Lower leg skin (tissue), 4 donors: ENCODE data around the gene NDST4. TPM values are rescaled to one million over a fixed set of nuclear protein-coding genes. Genes with fewer than 3 reads are reported as not detected.

Source experiments
- DNase-seq, 2 donors: peaks; one replicate each; pipeline ENCODE4 v3.0.0-alpha.2; 2019; ENCODE audit warnings: low spot score in 2 of 2
- H3K4me3 ChIP-seq: fragments of 200-600 bp; sonication (generic); 2 replicates; pipeline ENCODE4 v1.5.1; 2017; ENCODE audit warnings: mild to moderate bottlenecking, low read depth; ENCODE audit not compliant: poor library complexity, severe bottlenecking
- POLR2A ChIP-seq, 2 donors: fragments of 450-650 bp; IDR thresholded peaks; one replicate each; pipeline ENCODE4 v1.6.1; 2016 to 2017; ENCODE audit warnings: antibody characterized with exemption in 2 of 2, mild to moderate bottlenecking in 1 of 2, moderate library complexity in 1 of 2
- WGBS, 2 donors: methylation state at CpG; one replicate each; pipeline ENCODE4 v1.1.5; 2018; 5-methylcytosine and 5-hydroxymethylcytosine counted together
- intact Hi-C: fragments of 100-400 bp; cut with DNase I; formaldehyde crosslinking; loops from one replicate; pipeline ENCODE4 v1.15.0; 2023; ENCODE audit warnings: low total_unique reads
- total RNA-seq, 4 donors: library from RNA; depleted of rRNA; stranded (reverse); fragments of >200 nt; gene quantifications; one replicate each; pipeline ENCODE4 v1.1.0, GENCODE V29; 2016
- TF ChIP-seq, protein P1 (sequence below), 3 donors: fragments of 450-650 bp; IDR thresholded peaks; one replicate each; pipeline ENCODE4 v1.5.1; 2016; ENCODE audit warnings: antibody characterized with exemption in 3 of 3, mild to moderate bottlenecking in 3 of 3, moderate library complexity in 2 of 3

Gene NDST4
- total RNA-seq, 4 donors from 2014 or later: not detected

DNA sequence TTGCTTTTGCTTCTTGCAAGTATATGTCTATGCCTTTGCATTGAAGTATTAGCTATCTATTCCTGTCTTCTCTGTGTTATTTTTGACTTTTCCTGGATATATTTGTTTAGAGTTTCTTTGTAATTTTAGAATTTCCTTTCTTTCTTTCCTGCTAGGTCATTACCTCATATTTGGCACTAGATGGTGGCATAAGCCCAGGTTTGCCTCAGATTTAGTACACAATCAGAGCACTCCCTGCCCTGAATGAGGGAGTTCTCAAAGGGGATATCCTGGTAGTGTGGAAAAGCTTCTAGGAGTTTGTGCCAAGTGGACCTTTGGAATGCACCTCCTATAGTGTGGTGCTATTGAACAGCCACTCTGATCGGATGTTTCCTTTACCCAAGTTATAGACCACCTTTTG, 333.2 kb downstream of the NDST4 start:
- no peak overlapping the region for H3K4me3 ChIP-seq
- WGBS, 2 donors: 67% methylated on average over 1 of the region's 1 CpG
- intact Hi-C loops: no loop called here
- TF ChIP-seq, protein P1, sequence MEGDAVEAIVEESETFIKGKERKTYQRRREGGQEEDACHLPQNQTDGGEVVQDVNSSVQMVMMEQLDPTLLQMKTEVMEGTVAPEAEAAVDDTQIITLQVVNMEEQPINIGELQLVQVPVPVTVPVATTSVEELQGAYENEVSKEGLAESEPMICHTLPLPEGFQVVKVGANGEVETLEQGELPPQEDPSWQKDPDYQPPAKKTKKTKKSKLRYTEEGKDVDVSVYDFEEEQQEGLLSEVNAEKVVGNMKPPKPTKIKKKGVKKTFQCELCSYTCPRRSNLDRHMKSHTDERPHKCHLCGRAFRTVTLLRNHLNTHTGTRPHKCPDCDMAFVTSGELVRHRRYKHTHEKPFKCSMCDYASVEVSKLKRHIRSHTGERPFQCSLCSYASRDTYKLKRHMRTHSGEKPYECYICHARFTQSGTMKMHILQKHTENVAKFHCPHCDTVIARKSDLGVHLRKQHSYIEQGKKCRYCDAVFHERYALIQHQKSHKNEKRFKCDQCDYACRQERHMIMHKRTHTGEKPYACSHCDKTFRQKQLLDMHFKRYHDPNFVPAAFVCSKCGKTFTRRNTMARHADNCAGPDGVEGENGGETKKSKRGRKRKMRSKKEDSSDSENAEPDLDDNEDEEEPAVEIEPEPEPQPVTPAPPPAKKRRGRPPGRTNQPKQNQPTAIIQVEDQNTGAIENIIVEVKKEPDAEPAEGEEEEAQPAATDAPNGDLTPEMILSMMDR (IDR thresholded peaks at IDR 0.05): no peak
- TF ChIP-seq POLR2A (IDR thresholded peaks at IDR 0.05): no peak
- DNase-seq: no peak
